Measurements from ENCODE around the gene ATG7.
A peak's percentile ranks its signal among the peaks of the same experiment; 100 is the strongest.
"Not testable (repeated sequence)": the region's sequence is repeated elsewhere in the genome, so short reads cannot be mapped to it uniquely, and the experiment has no call there.

The ATG7 gene

GRCh38 chr3:11300970-11301369 lies 28.8 kb downstream of the ATG7 start:
- no peak for DNase-seq (ENCODE audit: low spot score)

GRCh38 chr3:11302444-11302843 lies 30.2 kb downstream of the ATG7 start:
- no peak for DNase-seq (ENCODE audit: low spot score)

- DNase-seq (ENCODE audit: low spot score): no peak
Measured at GRCh38 chr3:11304175-11304574, 32.0 kb downstream of the ATG7 start.

- DNase-seq (ENCODE audit: low spot score): no peak
Measured at GRCh38 chr3:11305509-11305908, 33.3 kb downstream of the ATG7 start.

- no peak for DNase-seq (ENCODE audit: low spot score)
Measured at GRCh38 chr3:11306817-11307589, 34.8 kb downstream of the ATG7 start.

GRCh38 chr3:11307830-11308432 lies 35.7 kb downstream of the ATG7 start:
- no peak for DNase-seq (ENCODE audit: low spot score)

- DNase-seq (ENCODE audit: low spot score): no peak
Measured at GRCh38 chr3:11310258-11310657, 38.1 kb downstream of the ATG7 start.

- no peak for DNase-seq (ENCODE audit: low spot score)
Measured at GRCh38 chr3:11312166-11312565, 40.0 kb downstream of the ATG7 start.

GRCh38 chr3:11317300-11317699 lies 45.1 kb downstream of the ATG7 start:
- no peak for DNase-seq (ENCODE audit: low spot score)

- DNase-seq (ENCODE audit: low spot score): no peak
Measured at GRCh38 chr3:11322931-11323330, 50.7 kb downstream of the ATG7 start.

GRCh38 chr3:11323813-11324212 lies 51.6 kb downstream of the ATG7 start:
- DNase-seq (ENCODE audit: low spot score): no peak

GRCh38 chr3:11327619-11328018 lies 55.4 kb downstream of the ATG7 start:
- no peak for DNase-seq (ENCODE audit: low spot score)

GRCh38 chr3:11328196-11328945 lies 56.2 kb downstream of the ATG7 start:
- DNase-seq (ENCODE audit: low spot score): no peak

GRCh38 chr3:11329777-11330176 lies 57.6 kb downstream of the ATG7 start:
- no peak for DNase-seq (ENCODE audit: low spot score)

GRCh38 chr3:11331101-11331500 lies 58.9 kb downstream of the ATG7 start:
- no peak for DNase-seq (ENCODE audit: low spot score)

- DNase-seq (ENCODE audit: low spot score): peak; percentile 55
Measured at GRCh38 chr3:11335056-11335608, 62.9 kb downstream of the ATG7 start.

- DNase-seq (ENCODE audit: low spot score): no peak
Measured at GRCh38 chr3:11339541-11339940, 67.3 kb downstream of the ATG7 start.

GRCh38 chr3:11346416-11346815 lies 74.2 kb downstream of the ATG7 start:
- no peak for DNase-seq (ENCODE audit: low spot score)

GRCh38 chr3:11348877-11349276 lies 76.7 kb downstream of the ATG7 start:
- not testable (repeated sequence) for DNase-seq (ENCODE audit: low spot score)

- DNase-seq (ENCODE audit: low spot score): no peak
Measured at GRCh38 chr3:11349446-11349845, 77.2 kb downstream of the ATG7 start.

- no peak for DNase-seq (ENCODE audit: low spot score)
Measured at GRCh38 chr3:11350374-11350773, 78.2 kb downstream of the ATG7 start.

- DNase-seq (ENCODE audit: low spot score): no peak
Measured at GRCh38 chr3:11351451-11351850, 79.3 kb downstream of the ATG7 start.

GRCh38 chr3:11356269-11356668 lies 84.1 kb downstream of the ATG7 start:
- DNase-seq (ENCODE audit: low spot score): no peak

Measured in SW480 (cell line).